HG02763 (cell line): ENCODE data around the gene DGUOK.

Experiments used
- ATAC-seq: cut with Tn5 transposase; IDR thresholded peaks from one replicate; pipeline ENCODE4 v1.9.1; 2021; ENCODE audit warnings: mild to moderate bottlenecking, moderate library complexity; ENCODE audit not compliant: unreplicated experiment

DGUOK gene

DNA sequence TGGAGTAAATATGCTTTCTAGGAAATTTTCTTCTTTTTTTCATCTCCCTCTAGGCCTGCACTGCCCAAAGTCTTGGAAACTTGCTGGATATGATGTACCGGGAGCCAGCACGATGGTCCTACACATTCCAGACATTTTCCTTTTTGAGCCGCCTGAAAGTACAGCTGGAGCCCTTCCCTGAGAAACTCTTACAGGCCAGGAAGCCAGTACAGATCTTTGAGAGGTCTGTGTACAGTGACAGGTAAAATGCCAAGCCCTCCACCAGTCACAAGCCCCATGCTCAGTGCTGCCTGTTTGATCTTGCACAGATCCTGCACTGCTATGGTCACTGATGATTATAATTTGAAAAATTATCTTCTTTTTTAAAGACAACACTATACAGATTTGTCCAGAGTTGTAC is 20.0 kb downstream of the DGUOK start:
- ATAC-seq, result no peak

DNA sequence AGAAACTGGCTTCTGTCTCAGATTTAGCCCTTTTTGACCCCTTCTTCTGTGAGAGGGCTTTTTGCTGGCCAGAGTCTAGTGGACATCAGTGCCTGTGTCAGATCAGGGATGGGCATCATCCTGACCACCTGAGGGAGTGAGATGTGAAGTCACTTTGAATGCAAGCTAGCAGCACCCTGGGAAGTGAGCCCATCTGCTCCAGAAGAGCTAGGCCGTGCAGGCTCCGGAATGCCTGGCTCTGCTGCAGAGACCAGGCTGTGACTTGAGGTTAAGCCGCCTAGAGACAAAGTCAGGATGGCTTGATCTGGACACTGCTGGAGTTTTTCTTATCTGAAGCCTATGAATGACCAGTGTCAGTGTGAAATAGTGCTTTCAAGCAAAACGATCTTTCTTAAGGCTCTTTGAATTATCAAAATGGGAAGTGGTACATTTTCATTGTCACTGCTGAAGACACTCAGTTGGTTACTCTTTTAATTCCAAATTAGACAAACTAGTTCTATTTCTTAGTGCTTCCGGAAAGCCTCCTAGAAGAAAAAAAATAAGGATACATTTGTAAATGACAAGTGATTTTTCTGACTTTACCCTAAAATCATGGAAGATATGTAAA is 20.8 kb downstream of the DGUOK start:
- ATAC-seq, result no peak

DNA sequence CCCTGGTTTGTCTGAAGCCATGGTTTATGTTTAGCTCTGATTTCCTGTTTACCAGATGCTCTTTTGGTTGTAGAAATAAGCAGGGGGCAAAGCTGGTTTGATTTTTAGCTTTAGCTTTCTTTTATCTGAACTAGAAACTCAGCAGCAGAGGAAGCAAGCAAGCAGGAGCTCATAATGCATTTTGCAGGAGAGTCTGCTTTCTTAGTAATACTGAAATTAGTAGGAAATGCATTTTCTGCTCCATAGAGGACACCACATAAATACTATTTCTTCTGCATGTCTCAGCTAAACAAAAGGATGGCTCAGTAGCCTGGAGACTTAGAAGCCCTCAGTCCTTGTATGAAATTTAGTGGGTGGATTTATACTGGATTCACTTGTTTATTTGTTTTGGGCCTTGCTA is 23.1 kb downstream of the DGUOK start:
- no peak for ATAC-seq

DNA sequence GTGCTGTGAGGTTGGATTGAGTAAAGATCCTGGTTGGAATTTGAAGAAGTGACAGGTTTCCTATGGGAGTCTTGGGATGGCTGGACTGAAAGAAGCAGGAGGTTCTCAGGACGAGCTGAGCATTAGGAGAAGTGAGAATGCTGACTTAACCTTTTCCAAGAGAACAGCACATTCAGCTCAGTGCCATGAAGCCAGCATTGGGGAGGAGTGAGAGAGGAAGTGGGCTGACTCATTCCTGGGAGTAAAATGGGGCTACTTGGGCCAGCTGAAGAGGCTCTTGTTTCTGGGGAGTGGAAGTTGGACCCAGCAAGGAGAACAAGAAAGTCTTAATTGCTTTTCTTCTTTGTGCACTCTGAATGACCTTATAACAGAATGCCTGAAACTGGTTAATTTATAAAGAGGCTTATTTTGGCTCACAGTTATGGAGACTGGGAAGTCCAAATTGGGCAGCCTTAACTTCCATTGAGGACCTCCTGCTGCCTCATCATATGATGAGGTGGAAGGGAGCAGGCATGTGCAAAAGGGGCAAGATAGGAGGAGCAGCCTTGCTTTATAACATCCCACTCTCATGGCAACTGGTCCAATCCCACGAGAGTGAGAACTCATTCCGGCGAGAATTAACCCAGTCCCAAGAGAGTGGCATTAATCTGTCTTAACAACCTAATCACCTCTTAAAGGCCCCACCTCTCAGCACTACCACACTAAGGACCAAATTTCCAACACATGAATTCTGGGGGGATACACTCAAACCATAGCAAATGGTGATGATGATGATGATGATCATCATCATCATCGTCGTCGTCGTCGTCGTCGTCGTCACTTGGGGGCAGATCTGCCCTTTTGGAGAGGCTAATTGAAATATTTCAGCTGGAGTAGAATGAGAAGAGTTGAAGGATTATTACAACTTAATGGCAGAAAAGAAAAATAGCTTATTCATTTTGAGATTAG is 26.1 kb downstream of the DGUOK start:
- no peak for ATAC-seq

DNA sequence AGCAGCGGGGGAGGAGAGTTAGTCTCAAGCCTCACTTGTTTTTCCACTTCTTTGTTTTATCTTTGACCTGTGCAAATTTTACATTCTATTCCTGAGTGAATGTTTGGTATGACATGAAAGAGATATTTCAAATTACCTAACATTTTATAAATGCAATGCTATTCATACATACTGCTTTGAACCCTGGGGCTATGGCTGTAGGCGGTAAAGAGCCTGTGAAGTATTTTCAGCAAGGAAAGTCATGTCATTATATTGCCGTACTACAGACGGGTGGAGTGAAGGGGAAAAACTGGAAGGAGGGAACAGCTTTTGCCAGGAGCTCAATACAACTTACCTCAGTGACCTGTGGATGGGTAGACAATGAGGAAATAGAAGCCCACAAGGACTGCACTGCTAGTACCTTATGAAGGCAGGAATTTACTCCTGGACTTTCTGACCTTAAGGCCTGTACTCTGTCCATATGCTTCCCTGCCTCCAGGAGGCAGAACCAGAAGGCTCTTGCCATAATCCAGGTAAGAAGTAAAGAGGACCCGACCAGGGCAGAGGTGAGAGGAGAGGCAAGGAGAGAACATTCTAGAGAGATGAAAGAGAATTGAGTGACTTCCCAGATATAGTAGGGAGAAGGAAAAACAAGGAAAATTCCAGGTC is 29.7 kb downstream of the DGUOK start:
- no peak for ATAC-seq

DNA sequence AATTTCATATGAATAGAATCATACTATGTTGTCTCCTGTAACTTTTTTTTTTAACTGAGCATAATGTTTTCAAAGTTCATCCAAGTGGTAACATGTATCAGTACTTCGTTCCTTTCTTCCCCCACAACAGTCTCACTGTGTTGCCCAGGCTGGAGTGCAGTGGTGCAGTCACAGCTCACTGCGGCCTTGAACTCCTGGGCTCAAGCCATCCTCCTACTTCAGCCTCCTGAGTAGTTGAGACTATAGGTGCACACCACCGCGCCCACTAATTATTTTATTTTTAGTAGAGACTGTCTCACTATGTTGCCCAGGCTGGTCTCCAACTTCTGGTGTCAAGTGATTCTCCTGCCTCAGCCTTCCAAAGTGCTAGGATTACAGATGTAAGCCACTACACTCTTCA is 34.6 kb downstream of the DGUOK start:
- no peak for ATAC-seq

DNA sequence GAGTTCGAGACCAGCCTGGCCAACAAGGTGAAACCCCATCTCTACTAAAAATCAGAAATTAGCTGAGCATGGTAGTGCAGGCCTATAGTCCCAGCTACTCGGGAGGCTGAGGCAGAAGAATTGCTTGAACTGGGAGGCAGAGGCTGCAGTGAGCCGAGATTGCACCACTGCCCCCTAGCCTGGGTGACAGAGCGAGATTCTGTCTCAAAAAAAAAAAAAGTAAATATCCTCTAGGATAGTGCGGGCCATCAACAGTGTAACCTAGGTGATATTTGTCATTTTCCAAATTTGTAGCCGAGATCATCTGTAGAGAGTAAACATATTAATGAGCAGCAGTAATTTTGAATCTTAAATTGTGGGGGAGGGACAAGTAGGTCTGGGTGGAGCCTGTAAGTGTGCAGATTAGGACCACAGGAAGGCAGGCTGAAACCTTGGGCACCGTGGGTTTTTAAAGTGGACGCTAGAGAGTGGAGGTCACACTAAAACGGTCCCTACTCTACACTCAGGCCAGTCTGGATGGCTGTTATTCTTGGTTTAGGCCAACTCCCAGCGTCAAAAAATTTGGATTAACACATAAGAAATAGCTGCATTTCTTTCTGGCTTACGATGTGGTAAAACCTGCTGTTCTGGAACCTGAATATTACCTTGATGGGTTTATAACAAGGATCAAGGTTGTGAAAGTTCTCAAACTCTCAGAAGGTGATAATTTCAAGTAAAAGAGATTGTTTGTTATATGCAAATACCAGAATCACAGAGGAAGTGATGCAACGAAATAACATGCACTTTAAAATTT is 35.3 kb downstream of the DGUOK start:
- no peak for ATAC-seq

DNA sequence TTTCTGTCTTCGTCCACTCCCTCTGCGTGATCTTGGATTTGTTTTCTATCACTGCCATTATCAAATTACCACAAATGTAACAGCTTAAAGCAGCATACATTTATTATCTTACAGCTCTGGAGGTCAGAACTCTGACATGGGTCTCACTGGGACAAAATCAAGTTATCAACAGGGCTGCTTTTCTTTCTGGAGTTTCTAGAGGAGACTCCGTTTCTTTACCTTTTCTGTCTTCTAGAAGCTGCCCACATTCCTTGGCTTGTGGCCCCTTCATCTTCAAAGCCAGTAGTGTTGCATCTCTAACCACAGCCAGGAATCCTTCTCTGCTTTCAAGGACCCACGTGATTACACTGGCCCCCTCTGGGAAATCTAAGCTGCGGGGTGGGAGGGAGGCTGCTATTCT is 36.1 kb downstream of the DGUOK start:
- no peak for ATAC-seq

DNA sequence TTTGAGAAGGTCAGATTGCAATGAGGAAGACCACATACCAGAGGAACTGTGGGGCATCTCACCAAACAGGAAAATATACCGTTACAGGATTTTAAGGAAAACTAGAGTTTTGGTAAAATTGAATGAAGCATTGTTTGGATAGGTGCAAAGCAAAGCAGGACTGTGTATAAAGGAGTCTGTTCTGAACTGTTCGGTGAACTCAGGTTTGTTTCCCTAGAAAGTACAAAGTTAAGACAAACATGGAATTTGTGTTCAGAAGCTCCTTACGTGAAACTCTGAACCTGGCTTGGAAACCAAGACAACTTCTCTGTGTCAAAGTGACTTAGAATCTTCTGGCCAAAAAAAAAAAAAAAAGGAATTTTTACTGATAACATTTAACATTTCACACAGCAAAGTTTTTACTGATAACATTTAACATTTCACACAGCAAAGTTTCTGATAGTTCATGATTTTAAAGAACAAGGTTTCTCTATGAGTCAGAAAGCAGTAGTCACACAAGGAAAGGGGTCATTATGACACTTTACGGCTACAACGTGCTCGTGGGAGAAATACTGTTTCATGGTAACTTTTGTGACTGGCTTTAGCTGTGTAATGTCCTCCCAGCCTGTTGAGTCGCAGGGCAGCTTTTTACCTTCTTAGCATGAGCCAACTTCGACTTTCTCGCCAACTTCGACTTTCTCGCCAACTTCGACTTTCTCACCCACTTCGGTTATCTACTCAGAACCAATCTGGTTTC is 36.9 kb downstream of the DGUOK start:
- peak; percentile 54 for ATAC-seq

DNA sequence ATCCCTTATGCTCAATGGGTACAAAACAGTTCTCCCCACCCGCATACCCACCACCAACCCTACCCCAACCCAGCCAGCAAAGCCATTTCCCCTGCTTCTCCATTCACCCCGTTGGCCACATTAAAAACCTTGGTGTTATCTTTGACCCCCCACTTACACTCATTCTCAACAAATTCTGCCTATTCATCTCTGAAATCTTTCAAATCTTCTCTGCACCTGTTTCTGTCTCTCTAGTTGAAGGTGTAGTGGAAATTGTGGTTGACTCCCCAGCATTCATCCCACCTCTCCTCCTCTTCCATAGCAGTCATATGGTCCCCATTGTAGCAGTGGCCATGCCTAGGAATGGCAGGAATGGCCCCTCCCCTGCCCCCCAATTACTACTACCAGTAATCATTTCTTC is 37.5 kb downstream of the DGUOK start:
- ATAC-seq, result no peak

DNA sequence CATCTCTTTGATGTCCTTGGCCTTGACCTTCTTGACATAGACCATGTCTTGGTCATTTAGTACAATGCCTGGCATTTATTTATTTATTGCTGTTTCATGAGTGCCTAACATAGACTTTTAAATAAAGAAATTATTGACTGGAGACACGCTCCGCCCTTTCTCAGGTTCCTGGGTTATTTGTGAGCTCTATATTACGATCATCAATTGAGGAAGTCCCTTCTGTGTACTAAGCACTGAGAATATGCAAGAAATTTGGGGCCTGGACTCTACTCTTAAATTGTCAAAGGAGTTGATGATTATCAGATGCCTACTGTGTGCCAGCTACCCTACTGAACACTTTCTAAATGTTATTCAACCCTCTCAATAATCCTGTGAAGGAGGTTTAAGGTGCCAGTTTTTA is 38.4 kb downstream of the DGUOK start:
- ATAC-seq, result no peak

DNA sequence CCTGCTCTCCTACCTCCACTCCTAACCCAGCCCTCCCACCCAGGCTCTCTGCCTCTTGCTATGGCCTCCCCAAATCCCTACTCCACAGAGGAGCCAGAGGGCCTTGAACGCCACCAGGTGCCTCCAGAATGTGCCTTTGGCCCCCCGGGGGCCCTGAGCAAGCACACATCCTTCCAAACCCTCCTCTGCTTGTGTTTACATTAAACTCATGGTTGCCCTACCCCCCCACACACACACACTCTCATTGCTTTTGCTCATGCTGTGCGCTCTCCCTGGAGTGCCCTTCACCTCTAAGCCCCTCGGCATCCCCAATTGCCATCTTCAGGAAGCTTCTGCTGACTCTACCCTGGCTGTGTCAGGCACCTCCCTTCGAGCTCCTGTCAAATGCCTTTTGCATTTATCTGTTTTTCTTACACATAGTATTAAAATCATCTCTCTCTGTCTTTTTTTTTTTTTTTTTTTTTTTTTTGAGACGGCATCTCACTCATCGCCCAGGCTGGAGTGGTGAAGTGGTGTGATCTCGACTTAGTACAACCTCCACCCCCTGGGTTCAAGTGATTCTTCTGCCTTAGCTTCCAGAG is 41.8 kb downstream of the DGUOK start:
- ATAC-seq, result no peak

DNA sequence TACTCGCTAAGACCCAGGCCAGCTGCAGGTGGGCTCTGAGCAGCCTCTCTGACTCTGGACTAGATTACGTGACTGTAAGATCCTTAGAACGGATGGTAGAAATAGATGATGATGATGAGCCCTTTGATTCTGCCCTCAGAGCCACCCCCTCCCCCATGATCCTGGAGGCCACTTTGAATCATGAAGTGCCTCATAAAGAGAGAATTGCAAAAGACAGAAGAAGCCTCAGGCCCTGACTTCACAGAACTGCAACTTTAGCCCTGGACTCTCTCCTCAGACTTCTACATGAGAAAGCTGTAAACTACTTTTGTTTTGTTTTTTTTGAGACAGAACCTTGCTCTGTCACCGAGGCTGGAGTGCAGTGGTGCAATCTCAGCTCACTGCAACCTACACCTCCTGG is 42.7 kb downstream of the DGUOK start:
- no peak for ATAC-seq

DNA sequence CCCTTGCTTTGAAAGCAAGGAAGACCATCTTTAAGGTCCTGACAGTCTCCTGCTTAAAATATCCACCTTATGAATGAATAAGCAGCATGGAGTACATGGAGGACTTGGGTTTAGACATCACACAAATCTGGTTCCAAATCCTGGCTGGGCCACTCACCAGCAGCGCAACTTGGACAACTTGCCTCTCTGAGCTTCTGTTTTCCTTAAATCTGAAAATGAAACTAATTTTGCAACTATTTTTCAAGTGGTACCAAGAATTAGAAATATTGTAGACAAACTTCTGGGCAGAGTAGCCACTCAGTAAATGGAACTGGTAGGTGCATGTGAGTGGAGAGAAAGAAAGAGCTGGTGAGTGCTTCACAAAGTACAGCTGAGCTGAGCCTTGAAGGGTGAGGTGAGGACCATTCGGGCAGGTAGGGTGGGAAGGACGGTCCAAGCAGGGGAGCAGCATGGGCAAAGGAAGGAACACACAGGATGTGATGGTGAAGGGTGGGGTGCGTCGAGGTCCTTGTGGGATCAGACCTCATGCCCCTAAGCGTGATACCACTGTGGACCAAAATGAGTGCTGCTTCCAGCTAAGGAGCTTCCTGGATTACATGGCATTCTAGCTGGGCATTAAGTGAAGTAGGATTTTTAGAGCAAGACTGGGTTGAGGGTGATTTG is 43.6 kb downstream of the DGUOK start:
- no peak for ATAC-seq

DNA sequence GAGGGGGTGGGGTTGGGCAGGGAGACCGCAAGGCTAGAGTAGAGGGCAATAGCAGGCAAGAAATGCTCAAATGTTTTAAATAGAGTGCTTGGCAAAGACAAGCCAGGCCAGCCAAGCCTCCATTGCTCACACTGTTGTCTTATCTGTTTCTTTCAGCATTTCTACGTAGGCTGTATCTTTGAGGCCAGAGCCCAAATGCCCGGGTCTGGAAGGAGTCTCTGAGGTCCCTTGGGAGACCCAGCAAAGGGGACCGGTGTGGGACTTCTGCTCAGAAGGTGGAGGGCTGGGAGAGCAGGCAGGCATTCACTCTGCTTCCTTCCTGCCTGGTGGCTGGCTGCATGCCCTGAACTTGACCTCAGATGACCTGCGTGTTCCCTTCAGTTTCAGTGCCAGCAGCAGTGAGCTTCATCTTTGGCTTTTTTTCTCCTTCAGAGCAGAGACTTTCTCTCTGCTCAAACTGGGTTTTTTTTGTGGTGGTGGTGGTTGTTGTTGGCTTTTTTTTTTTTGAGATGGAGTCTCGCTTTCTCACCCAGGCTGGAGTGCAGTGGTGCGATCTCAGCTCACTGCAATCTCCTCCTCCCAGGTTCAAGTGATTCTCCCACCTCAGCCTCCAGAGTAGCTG is 44.3 kb downstream of the DGUOK start:
- ATAC-seq, result peak; percentile 83

DNA sequence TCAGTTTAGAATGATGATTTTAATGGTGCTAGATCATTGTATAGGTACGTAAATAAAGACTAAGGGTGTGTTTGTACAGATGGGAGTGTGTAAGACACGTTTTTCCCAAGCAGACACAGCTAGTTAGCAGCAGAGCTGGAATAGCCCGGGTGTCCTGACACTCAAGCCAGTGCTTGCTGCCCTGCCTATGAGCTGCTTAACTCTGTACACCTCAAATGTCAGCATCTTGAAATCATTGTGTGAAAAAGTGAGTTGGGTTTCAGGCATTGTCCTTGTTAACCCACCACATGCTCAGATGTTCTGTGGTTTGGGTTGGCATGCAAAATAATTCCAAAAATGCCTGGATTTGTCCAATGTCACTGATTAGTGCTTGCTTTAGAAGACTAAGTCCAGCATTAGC is 45.0 kb downstream of the DGUOK start:
- no peak for ATAC-seq

DNA sequence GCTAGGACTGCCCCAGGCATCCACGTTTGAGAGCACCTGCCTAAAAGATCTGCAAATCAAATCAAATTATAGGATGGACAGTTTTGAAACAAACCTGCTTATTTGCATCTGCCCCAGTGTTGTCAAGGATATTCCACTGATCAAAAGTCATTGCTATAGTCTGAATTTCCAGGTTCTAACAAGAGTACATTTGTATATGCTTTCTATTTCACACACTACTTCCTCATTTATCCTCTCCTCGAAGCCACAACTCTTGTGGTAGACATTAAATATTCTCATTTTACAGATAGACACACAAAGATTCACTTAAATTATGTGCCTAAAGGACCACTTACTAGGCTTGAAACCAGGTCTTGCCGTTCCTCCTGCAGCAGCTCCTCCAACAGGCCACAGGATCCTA is 46.2 kb downstream of the DGUOK start:
- ATAC-seq, result no peak

DNA sequence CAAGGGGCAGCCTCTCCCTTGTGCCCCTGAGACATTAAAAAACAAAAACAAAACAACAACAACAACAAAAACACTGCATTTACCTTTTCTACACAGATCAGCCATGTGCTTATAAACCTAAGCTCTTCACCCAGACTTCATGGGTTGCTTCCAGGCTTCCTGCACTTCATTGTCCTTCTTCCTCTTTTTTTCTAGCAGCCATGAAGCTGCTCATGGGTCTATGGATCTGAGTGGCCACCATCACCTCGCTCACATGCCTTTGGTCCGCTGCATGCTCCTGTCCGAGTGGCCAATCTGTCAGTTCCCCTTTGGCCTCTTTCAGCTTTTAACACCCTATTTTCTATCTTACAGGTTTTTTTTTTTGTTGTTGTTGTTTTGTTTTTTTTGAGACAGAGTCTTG is 49.1 kb downstream of the DGUOK start:
- no peak for ATAC-seq

DNA sequence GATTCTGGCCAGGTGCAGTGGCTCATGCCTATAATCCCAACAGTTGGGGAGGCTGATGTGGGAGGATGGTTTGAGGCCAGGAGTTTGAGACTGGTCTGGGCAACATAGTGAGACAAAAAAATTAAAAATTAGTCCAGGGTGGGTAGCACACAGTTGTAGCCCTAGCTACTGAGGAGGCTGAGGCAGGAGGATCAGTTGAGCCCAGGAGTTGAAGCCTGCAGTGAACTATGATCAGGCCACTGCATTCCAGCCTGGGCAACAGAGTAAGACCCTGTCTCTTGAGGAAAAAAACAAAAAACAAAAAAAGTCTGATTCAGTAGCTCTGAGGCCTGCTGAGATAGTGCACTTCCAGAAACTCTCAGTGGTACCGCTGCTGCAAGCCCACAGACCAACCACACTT is 50.1 kb downstream of the DGUOK start:
- ATAC-seq, result no peak
